ENCODE results near the gene TBP. TPM values are rescaled to one million over a fixed set of nuclear protein-coding genes. Genes with fewer than 3 reads are reported as not detected.

The TBP gene
- total and polyA plus RNA-seq, 2 experiments from 2014 or later = 13.4 to 24.6 TPM

- in situ Hi-C loops (cut with MboI) = no loop called here
These were observed 20.4 kb upstream of the TBP start for GRCh38 chr6:170533792-170534191.

GRCh38 chr6:170535004-170535403 lies 19.2 kb upstream of the TBP start:
- Histone ChIP-seq H3F3A (ENCODE audit: insufficient read depth) (peaks cover 53% of the 10 kb centered on the region), H3K79me2 (ENCODE audit: insufficient read depth) (peaks cover 34% of the 10 kb centered on the region), H3K4me1 (ENCODE audit: insufficient read depth) (peaks cover under 1% of the 10 kb centered on the region; the same call in 1 of the 2 replicates), H3K9me3 (ENCODE audit: low read depth) (no peaks in the 10 kb centered on the region), H3K27me3 (replicated peaks; ENCODE audit: insufficient read depth) (no peaks in the 10 kb centered on the region), H3K36me3 (ENCODE audit: low read depth) (peaks cover 66% of the 10 kb centered on the region), H2AFZ (no peak overlapping the region), H4K20me1 (ENCODE audit: insufficient read depth) (no peaks in the 10 kb centered on the region), H3K9me2 (ENCODE audit: insufficient read depth) (no peaks in the 10 kb centered on the region), H3K4me2 (ENCODE audit: unreplicated experiment) (no peak overlapping the region), H3K4me3 (no peak overlapping the region), H3K27ac (no peak overlapping the region), H3K9ac (no peak overlapping the region)
- DNase-seq = no peak
- in situ Hi-C loops (cut with MboI) = no loop called here
- WGBS, 2 experiments (ENCODE audit: low coverage in 1 of 2, low lambda C conversion rate in 2 of 2, missing lambda C conversion rate in 2 of 2) = 78 to 86% methylated on average over 5 of the region's 5 CpGs
- TF ChIP-seq EZH2 (IDR thresholded peaks at IDR 0.05; ENCODE audit: insufficient read depth, poor library complexity, severe bottlenecking) (no peak), EZH2phosphoT487 (IDR thresholded peaks at IDR 0.05; ENCODE audit: insufficient read depth, low read depth) (no peak)

More at GRCh38 chr6:170533792-170534191, 20.4 kb upstream of the TBP start:
- TF ChIP-seq EZH2 (IDR thresholded peaks at IDR 0.05; ENCODE audit: insufficient read depth, poor library complexity, severe bottlenecking) = no peak
- TF ChIP-seq EZH2phosphoT487 (IDR thresholded peaks at IDR 0.05; ENCODE audit: insufficient read depth, low read depth) = no peak
- Histone ChIP-seq H2AFZ (no peak overlapping the region), H3K9me3 (ENCODE audit: low read depth) (no peaks in the 10 kb centered on the region), H3K4me1 (ENCODE audit: insufficient read depth) (peaks cover 3% of the 10 kb centered on the region; the same call in 1 of the 2 replicates), H3K9ac (no peak overlapping the region), H3K79me2 (ENCODE audit: insufficient read depth) (peaks cover 22% of the 10 kb centered on the region), H3K36me3 (ENCODE audit: low read depth) (peaks cover 56% of the 10 kb centered on the region), H4K20me1 (ENCODE audit: insufficient read depth) (no peaks in the 10 kb centered on the region), H3K4me2 (ENCODE audit: unreplicated experiment) (no peak overlapping the region), H3F3A (ENCODE audit: insufficient read depth) (peaks cover 53% of the 10 kb centered on the region), H3K9me2 (ENCODE audit: insufficient read depth) (no peaks in the 10 kb centered on the region), H3K27me3 (replicated peaks; ENCODE audit: insufficient read depth) (no peaks in the 10 kb centered on the region), H3K4me3 (no peak overlapping the region), H3K27ac (no peak overlapping the region)
- 52 to 56% methylated on average over 2 of the region's 2 CpGs for WGBS, 2 experiments (ENCODE audit: low coverage in 1 of 2, low lambda C conversion rate in 2 of 2, missing lambda C conversion rate in 2 of 2)
- DNase-seq = no peak

GRCh38 chr6:170536671-170537070 lies 17.5 kb upstream of the TBP start:
- peaks cover 81% of the 10 kb centered on the region for H3K36me3 ChIP-seq (ENCODE audit: low read depth)
- no peaks in the 10 kb centered on the region; the same call in 1 of the 2 replicates for H4K20me1 ChIP-seq (ENCODE audit: insufficient read depth)
- H3F3A ChIP-seq (ENCODE audit: insufficient read depth) = peaks cover 37% of the 10 kb centered on the region
- H3K27ac ChIP-seq = no peak overlapping the region
- in situ Hi-C loops (cut with MboI) = no loop called here
- no peak overlapping the region for H3K9ac ChIP-seq
- no peaks in the 10 kb centered on the region for H3K4me1 ChIP-seq (ENCODE audit: insufficient read depth)
- no peaks in the 10 kb centered on the region for H3K9me3 ChIP-seq (ENCODE audit: low read depth)
- H3K9me2 ChIP-seq (ENCODE audit: insufficient read depth) = no peaks in the 10 kb centered on the region
- no peak for DNase-seq
- no peak for TF ChIP-seq EZH2 (IDR thresholded peaks at IDR 0.05; ENCODE audit: insufficient read depth, poor library complexity, severe bottlenecking)
- TF ChIP-seq EZH2phosphoT487 (IDR thresholded peaks at IDR 0.05; ENCODE audit: insufficient read depth, low read depth) = no peak
- no peak overlapping the region for H3K4me2 ChIP-seq (ENCODE audit: unreplicated experiment)
- no peaks in the 10 kb centered on the region for H3K27me3 ChIP-seq (replicated peaks; ENCODE audit: insufficient read depth)
- 96 to 99% methylated on average over 5 of the region's 5 CpGs for WGBS, 2 experiments (ENCODE audit: low coverage in 1 of 2, low lambda C conversion rate in 2 of 2, missing lambda C conversion rate in 2 of 2)
- no peak overlapping the region for H2AFZ ChIP-seq
- peaks cover 51% of the 10 kb centered on the region for H3K79me2 ChIP-seq (ENCODE audit: insufficient read depth)
- H3K4me3 ChIP-seq = no peak overlapping the region

DNA sequence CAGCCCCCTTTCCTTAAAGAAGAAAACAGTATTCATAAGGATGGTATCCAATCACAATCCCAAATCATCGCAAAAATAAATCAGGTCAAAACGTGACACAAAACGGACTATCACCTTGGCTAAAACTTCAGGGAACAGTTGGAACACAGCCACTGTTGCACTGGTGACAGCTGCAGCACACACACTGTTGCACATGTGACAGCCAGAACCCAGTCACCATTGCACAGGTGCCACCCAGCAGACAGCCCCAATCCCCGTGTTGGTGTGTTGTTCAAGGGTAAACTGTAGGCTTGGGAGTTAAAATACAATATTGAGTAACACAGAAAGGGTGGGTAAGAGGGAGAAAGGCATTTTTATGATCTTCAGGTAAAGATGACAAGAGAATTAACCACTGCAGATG lies 16.8 kb upstream of the TBP start:
- H3K9me3 ChIP-seq (ENCODE audit: low read depth) = no peaks in the 10 kb centered on the region
- peaks cover 87% of the 10 kb centered on the region for H3K36me3 ChIP-seq (ENCODE audit: low read depth)
- no peaks in the 10 kb centered on the region for H3K4me1 ChIP-seq (ENCODE audit: insufficient read depth)
- no peak overlapping the region for H3K4me3 ChIP-seq
- DNase-seq = no peak
- in situ Hi-C loops (cut with MboI) = no loop called here
- H3K9me2 ChIP-seq (ENCODE audit: insufficient read depth) = no peaks in the 10 kb centered on the region
- 71 to 77% methylated on average over 4 of the region's 4 CpGs for WGBS, 2 experiments (ENCODE audit: low coverage in 1 of 2, low lambda C conversion rate in 2 of 2, missing lambda C conversion rate in 2 of 2)
- peaks cover 57% of the 10 kb centered on the region for H3K79me2 ChIP-seq (ENCODE audit: insufficient read depth)
- no peaks in the 10 kb centered on the region for H3K27me3 ChIP-seq (replicated peaks; ENCODE audit: insufficient read depth)
- peaks cover 32% of the 10 kb centered on the region for H3F3A ChIP-seq (ENCODE audit: insufficient read depth)
- TF ChIP-seq EZH2phosphoT487 (IDR thresholded peaks at IDR 0.05; ENCODE audit: insufficient read depth, low read depth) = no peak
- TF ChIP-seq EZH2 (IDR thresholded peaks at IDR 0.05; ENCODE audit: insufficient read depth, poor library complexity, severe bottlenecking) = no peak
- H2AFZ ChIP-seq = no peak overlapping the region
- H3K9ac ChIP-seq = no peak overlapping the region
- H3K4me2 ChIP-seq (ENCODE audit: unreplicated experiment) = no peak overlapping the region
- no peaks in the 10 kb centered on the region; the same call in 1 of the 2 replicates for H4K20me1 ChIP-seq (ENCODE audit: insufficient read depth)
- H3K27ac ChIP-seq = no peak overlapping the region

Measured in GM23248 (cell line).